ENCODE data around the gene TOX4. TPM values are rescaled to one million over a fixed set of nuclear protein-coding genes. Genes with fewer than 3 reads are reported as not detected.
A peak's percentile ranks its signal among the peaks of the same experiment; 100 is the strongest.

The TOX4 gene
- total and polyA plus RNA-seq, 9 of the 15 experiments (the other 6 are each of a cell fraction or from before 2014, with no cell fraction given): 9.9 to 76.5 (median 41.0) TPM

GRCh38 chr14:21437063-21437901 lies 39.7 kb upstream of the TOX4 start (continued):
- TF ChIP-seq REST (IDR thresholded peaks at IDR 0.05; ENCODE audit: borderline replicate concordance) (no peak), REST (CRISPR knock-in tag; IDR thresholded peaks at IDR 0.05; ENCODE audit: low read depth) (0 out of 2 replicates have a peak, but pooled peaks have one; percentile 31), ZNF124 (CRISPR knock-in tag; IDR thresholded peaks at IDR 0.05) (no peak), ZC3H8 (IDR thresholded peaks at IDR 0.05) (no peak), ZNF740 (CRISPR knock-in tag; IDR thresholded peaks at IDR 0.05) (peak; percentile 66; the same call in 1 of the 2 replicates), ZNF740 (tag; IDR thresholded peaks at IDR 0.05) (peak in 1 of 2 experiments; percentile 65; a peak in 1 of 4 replicates), TGIF2 (CRISPR knock-in tag; IDR thresholded peaks at IDR 0.05) (no peak), RBM15 (IDR thresholded peaks at IDR 0.05; ENCODE audit: insufficient read depth, low read length) (no peak), MYNN (IDR thresholded peaks at IDR 0.05) (peak; percentile 37; the same call in 1 of the 2 replicates), MYNN (CRISPR knock-in tag; IDR thresholded peaks at IDR 0.05) (no peak), ATF7 (IDR thresholded peaks at IDR 0.05) (peak; percentile 58), FOXJ2 (tag; IDR thresholded peaks at IDR 0.05) (no peak), ZBED1 (IDR thresholded peaks at IDR 0.05) (0 out of 2 replicates have a peak, but pooled peaks have one; percentile 31), ZNF280A (IDR thresholded peaks at IDR 0.05; ENCODE audit: low read depth, partially characterized antibody) (no peak), ZNF584 (CRISPR knock-in tag; IDR thresholded peaks at IDR 0.05; ENCODE audit: low read depth) (no peak), RBFOX2 (IDR thresholded peaks at IDR 0.05; ENCODE audit: low read depth, low read length) (peak; percentile 66), SPI1 (IDR thresholded peaks at IDR 0.05; ENCODE audit: borderline replicate concordance, low read depth, low read length) (peak; percentile 1; the same call in 1 of the 2 replicates), FOXK2 (conservative IDR thresholded peaks at IDR 0.05 in 1 of 2, IDR thresholded peaks at IDR 0.05 in 1 of 2; ENCODE audit: low read depth in 2 of 2) (peak in 1 of 2 experiments; percentile 43; a peak in 1 of 4 replicates)
